ENCODE data around the gene ESPL1.
A peak's percentile ranks its signal among the peaks of the same experiment; 100 is the strongest.
"Not testable (repeated sequence)": the region's sequence is repeated elsewhere in the genome, so short reads cannot be mapped to it uniquely, and the experiment has no call there.

The ESPL1 gene

GRCh38 chr12:53299454-53300180 lies 31.5 kb downstream of the ESPL1 start, which contains the start of gene MYG1:
MYG1 (plus strand) TSS chr12:53299695; CDS start chr12:53299738, 43 bp downstream.
- DNase-seq (ENCODE audit: low read depth), result peak; percentile 85

DNA sequence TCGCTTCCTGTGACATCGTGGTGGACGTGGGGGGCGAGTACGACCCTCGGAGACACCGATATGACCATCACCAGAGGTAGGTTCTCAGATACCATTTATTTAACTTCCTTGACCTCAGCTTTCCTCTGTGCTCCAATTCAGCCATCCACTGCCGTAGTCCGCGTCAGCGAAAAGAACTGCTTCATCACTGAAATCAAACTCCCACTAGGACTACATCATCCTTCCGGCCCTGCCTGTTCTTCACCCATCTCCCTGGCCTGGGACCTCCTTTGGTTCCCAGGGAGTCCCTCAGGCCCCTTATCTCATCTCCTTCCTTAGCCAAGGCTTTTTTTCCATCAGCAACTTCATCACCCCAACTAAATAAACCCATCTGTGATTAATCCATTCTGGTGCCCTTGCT lies 32.1 kb downstream of the ESPL1 start:
- peak; percentile 59 for DNase-seq (ENCODE audit: low read depth)

GRCh38 chr12:53302903-53303302 lies 34.8 kb downstream of the ESPL1 start:
- no peak for DNase-seq (ENCODE audit: low read depth)

DNA sequence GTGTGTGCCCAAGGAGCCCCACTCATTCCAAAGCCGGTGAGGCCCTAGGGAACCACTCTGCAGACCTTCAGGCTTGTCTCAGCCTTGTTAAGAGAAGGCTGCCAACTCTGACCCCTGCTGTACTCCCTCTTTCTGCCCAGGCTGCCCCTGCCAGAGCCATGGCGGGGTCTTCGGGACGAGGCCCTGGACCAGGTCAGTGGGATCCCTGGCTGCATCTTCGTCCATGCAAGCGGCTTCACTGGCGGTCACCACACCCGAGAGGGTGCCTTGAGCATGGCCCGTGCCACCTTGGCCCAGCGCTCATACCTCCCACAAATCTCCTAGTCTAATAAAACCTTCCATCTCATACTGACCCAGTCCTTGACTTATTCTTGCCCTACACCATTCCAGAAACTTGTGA lies 38.7 kb downstream of the ESPL1 start:
- DNase-seq (ENCODE audit: low read depth), result no peak

GRCh38 chr12:53308276-53308675 lies 40.2 kb downstream of the ESPL1 start:
- DNase-seq (ENCODE audit: low read depth), result no peak

DNA sequence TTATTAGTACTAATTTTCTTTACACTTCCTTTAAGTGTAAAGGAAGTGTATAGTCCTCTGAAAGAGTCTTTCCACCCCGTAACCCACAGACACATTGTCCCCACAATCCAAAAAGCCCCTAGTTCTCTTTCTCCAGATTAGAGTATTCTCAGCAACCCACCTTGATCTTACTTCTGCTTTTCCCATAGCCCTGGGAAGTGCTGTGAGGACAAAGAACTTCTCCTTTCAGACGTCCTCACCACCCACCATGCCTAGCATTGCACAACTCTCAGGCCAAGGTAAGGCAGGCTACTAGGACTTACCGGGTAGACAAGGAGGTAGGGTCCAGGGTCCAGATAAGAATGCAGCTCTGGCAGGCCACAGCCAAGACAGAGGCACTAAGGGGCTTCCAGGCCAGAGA lies 45.9 kb downstream of the ESPL1 start:
- DNase-seq (ENCODE audit: low read depth), result no peak

DNA sequence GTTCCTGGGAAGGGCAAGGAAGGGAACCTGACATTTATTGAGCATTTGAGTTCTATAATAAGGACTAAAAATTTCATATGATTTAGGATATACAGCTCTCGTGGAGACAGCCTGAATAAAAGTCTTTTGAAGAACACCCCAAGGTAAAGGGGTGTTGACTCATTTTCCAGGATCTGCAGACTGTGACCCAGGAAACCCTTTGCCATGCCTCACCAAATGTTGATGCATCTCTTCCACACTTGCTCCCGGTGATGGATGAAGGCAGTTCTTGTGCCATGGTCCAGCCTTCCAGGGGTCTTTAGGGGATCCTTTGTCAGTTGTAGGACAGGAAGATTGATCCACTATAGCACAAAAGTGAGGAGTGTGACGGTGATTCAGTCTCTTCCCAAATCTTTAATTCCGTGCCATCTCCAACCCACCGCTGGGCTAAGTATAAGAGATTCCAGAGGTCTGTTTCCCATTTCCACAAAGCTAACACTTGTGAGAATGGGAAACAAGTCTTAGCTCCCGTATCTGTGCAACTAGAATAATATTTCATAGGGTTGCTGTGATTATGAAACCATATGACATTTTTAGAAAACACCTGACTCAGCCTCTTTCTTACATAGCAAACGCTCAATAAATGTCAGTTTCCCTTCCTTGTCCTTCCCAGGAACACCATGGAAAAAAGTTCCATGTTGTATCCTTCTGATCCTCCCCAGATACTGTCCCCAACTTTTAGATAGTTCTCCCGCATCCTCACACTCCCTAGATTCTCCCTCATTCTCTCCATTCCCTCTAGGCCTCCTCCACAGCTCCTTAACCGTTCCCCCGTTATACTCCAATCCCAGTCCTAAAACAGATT lies 52.5 kb downstream of the ESPL1 start:
- DNase-seq (ENCODE audit: low read depth), result peak; percentile 76

DNA sequence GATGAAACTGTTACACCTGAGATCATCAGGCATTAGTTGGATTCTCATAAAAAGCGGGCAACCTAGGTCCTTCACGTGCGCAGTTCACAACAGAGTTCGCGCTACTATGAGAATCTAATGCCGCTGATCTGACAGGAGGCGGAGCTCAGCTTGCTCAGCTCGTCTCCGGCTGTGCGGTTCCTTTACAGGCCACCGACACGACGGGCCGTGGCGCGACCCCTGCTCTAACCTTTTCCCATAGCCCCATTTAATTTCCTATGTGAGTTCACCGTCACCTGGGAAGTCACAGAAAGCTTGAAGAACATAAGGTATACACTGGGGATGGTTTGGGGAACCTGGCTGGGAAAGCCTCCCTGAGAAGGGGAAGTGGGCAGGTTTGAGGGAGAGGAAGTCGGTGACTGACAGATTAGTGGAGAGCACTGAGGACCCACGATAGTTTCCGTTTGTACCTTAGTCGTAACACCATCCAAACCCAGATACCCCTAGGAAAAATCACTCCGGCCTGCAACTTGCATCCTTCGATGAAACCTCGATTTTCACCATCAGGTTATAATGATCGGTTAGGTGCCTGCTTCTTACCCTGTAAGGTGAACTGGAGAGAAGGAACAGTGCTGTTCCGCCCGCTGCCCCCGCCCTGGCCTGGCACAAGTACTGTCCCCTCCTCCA lies 56.1 kb downstream of the ESPL1 start:
- no peak for DNase-seq (ENCODE audit: low read depth)

GRCh38 chr12:53324779-53325510 lies 56.8 kb downstream of the ESPL1 start:
- peak; percentile 84 for DNase-seq (ENCODE audit: low read depth)

DNA sequence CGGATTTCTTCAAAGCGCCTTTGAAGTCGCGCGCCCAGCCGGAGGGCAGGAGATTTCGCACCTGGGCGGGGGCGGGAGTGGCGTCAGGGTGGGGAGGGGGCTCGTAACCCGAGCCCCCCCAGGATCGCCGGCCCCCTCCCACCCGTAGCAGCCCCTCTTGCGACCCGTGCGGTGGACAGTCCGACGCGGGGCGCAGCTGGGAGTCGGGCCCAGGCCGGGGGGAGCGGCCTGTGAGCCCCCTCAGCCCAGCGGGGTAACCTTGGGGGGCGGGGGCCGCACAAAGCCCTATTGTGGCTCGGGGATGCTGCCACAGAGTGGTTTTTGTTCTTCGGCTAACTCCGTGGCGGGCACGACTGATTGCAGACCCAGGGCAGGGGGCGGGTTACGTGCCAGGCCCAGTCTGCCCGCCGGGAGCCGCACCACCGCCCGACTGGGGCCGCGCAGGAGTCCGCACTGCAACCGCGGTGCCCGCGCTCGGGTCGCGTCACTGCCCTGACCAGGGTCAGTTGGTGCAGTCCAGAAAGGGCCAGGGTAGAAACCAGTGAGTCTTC lies 57.5 kb downstream of the ESPL1 start:
- DNase-seq (ENCODE audit: low read depth), result no peak

DNA sequence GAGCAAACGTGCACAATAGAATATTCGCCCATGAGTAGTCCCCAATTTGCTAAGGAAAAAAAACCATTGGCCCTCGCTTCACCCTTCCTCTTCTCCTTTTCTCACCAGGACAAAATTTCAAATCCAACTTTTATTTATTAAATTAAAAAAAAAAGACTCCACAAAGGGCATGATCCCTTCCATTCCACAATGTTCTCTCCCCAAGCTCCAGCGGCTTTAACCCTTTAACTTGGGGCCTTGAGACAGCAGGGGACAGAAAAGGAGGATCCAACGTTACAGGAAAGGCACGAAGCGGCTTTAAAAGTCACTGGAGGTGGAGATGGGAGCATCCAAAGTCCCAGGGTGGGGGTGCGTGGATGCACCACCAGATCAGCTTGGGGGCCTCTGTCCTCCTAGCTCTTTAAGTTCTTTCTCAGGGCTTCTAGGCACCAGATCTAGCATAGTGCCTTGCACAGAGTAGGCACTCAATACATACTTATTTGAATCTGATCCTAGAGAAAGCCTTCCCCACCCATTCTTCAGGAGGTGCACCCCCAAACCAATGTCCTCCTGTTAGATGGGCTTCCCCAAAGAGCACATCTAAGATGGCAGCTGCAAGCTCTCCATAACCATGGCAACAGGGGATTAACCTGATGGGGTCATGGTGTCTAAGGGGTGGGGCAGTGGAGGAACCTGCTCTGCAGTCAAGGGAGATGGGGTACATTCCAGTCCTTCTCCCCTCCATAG lies 58.5 kb downstream of the ESPL1 start:
- DNase-seq (ENCODE audit: low read depth), result no peak

- DNase-seq (ENCODE audit: low read depth), result peak; percentile 43
Measured at GRCh38 chr12:53327435-53328042, 59.4 kb downstream of the ESPL1 start.

- DNase-seq (ENCODE audit: low read depth), result no peak
Measured at GRCh38 chr12:53328043-53328435, 59.9 kb downstream of the ESPL1 start.

DNA sequence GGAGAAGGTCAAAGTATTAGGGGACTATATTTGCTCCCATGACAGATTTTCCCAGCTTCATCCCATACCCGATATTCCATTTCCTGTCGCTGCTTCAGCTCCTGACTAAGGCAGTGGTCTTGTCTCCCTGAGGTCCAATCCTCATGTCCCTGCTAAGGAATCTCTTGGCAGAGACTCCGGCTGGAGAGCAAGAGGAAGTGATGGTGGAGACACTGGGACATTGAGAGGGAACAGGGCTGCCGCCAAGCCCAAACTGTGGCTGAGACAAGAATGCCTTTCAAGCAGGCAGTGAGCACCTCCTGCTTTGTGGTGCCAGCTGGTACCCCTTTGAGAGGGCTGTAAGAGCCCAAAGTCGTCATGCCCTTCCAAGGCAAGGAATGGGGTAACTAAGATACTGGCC lies 62.6 kb downstream of the ESPL1 start:
- DNase-seq (ENCODE audit: low read depth), result no peak

DNA sequence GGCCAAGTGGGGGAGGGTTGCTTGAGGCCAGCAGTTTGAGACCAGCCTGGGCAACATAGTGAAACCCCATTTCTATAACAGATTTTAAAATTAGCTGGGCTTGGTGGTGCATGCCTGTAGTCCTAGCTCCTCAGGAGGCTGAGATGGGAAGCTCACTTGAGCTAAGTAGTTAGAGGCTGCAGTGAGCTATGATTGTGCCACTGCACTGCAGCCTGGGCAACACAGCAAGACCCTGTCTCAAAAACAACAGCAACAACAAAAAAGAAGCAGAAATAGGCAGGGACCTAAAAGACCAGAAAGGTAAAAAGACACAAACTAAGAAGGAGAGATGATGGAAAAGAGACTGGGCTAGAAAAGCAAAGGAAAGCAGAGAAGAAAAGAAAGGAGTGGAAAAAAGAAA lies 64.2 kb downstream of the ESPL1 start:
- DNase-seq (ENCODE audit: low read depth), result not testable (repeated sequence)

DNA sequence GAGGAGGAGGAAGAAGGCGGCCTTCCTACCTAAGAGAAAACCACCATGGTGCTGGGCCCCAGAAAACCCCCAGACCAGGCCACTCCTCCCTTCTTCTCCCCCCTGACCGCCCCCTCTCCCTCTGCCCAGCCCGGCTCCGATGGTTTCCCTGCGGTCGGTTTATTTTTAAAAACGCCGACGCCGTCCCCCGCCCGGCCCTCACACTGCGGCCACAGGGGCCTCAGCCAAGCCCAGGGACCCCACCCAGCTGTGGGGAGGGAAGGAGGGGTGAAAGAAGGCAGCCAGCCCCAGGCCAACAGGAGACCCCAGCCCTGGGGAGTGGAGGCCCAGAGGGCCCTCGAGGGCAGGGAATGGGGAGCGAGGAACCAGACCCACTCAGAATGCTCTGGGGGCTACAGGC lies 64.6 kb downstream of the ESPL1 start:
- no peak for DNase-seq (ENCODE audit: low read depth)

DNA sequence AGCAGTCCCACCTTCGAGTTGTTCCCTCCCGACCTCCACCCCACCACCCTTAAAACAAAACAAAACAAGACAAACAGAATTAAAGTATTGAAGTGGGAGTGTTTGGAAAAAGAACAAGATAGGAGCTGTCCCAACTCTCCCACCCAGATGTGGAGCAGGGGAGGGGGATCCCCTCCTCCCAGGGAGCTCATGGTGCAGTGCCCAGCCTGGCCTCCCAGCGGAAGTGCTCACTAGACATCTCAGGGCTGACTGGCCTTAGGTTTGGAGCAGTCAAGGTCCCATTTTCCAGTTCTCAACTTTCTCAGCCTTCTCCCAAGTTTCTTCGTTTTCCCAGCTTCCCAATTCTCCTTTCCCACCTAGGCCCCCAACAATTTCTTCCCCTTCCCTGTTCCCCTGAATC lies 65.2 kb downstream of the ESPL1 start:
- DNase-seq (ENCODE audit: low read depth), result no peak

DNA sequence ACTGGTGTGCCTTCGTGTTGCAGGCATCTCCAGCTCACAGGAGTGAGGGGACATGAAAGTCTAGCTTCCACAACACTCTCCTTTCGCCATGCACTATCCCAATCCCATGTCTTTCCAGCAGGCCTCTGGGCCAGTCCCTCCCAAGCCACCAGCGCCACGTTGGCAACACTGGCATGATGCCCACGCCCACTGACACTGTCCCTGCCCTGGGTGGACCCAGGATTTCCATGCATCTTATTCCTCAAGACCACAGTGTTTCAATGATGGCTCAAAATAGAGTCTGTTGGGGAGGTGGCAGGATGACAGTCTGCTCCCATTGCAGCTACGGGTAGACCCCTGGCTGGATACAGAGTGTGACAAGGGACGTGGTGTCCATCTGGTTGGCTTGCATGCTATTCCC lies 65.7 kb downstream of the ESPL1 start:
- no peak for DNase-seq (ENCODE audit: low read depth)

DNA sequence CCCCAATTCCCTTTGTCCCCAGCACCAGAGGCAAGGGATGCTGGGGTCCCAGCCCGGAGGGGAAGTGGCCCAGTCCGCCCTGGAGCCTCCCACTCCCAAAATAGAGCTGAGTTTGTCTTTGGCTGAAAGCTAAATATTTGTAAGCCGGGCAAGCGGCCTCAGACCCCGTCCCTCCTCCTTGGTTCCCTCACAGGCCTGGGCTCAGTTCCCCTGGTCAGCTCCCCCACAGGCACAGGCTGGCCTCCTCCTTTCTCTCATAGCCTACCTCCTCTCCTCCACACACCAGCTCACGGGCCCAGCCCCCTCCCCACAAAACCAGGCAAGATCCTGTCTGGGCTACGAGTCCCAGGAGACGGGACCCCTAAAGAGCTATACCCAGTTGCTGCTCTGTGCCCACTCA lies 66.7 kb downstream of the ESPL1 start:
- DNase-seq (ENCODE audit: low read depth), result no peak

- DNase-seq (ENCODE audit: low read depth), result no peak
Measured at GRCh38 chr12:53336181-53336681, 68.1 kb downstream of the ESPL1 start, which contains the start of gene SP7. SP7 (minus strand) TSS chr12:53336354; CDS start chr12:53335646, 708 bp downstream.

Measured in amniotic epithelial cell (primary cell).